Gastroesophageal sphincter (tissue), 4 donors: Measurements from ENCODE around the gene ERC1. TPM values are rescaled to one million over a fixed set of nuclear protein-coding genes. Genes with fewer than 3 reads are reported as not detected.
A peak's percentile ranks its signal among the peaks of the same experiment; 100 is the strongest.
"Not testable (repeated sequence)": the region's sequence is repeated elsewhere in the genome, so short reads cannot be mapped to it uniquely, and the experiment has no call there.

Experiments
- ATAC-seq: fragments of 150-250 bp; one replicate; pipeline ENCODE4 v1.9.1; 2016; ENCODE audit warnings: mild to moderate bottlenecking, moderate library complexity
- H3K27ac ChIP-seq, 4 donors: fragments of 200-600 bp; sonication (generic) in 3 of 4; 1 replicate in 3 of 4; 2 replicates in 1 of 4; pipeline ENCODE4 v1.5.1; 2016 to 2019
- H3K27me3 ChIP-seq: fragments of 200-600 bp; sonication (generic); one replicate; pipeline ENCODE4 v1.5.1; 2019
- H3K36me3 ChIP-seq, 2 donors: fragments of 200-600 bp; sonication (generic); one replicate each; pipeline ENCODE4 v1.5.1; 2019; ENCODE audit warnings: control low read depth in 1 of 2
- H3K4me1 ChIP-seq, 3 donors: fragments of 200-600 bp; sonication (generic); 1 replicate in 2 of 3; 2 replicates in 1 of 3; pipeline ENCODE4 v1.5.1; 2016 to 2019; ENCODE audit warnings: control low read depth in 2 of 3
- H3K4me3 ChIP-seq, 2 donors: fragments of 200-600 bp; sonication (generic); one replicate each; pipeline ENCODE4 v1.5.1; 2019; ENCODE audit warnings: mild to moderate bottlenecking in 1 of 2, moderate library complexity in 1 of 2
- H3K9me3 ChIP-seq, 3 donors: fragments of 200-600 bp; sonication (generic); one replicate each; pipeline ENCODE4 v1.5.1; 2017 to 2019; ENCODE audit warnings: control low read depth in 2 of 3
- CTCF ChIP-seq, 4 experiments: fragments of 200-600 bp in 2 of 4; fragments of 450-650 bp in 2 of 4; sonication (generic) in 1 of 4; IDR thresholded peaks; one replicate each; pipeline ENCODE4 v1.5.1; 2017 to 2019; ENCODE audit warnings: antibody characterized with exemption in 4 of 4, mild to moderate bottlenecking in 2 of 4, moderate library complexity in 2 of 4
- EP300 ChIP-seq: sonication (generic); formaldehyde crosslinking; IDR thresholded peaks from one replicate; pipeline ENCODE4 v1.6.1; 2017; ENCODE audit warnings: antibody characterized with exemption, mild to moderate bottlenecking
- POLR2A ChIP-seq, 2 donors: fragments of 450-650 bp; IDR thresholded peaks; one replicate each; pipeline ENCODE4 v1.6.1; 2017; ENCODE audit warnings: antibody characterized with exemption in 2 of 2, mild to moderate bottlenecking in 2 of 2, moderate library complexity in 1 of 2
- POLR2AphosphoS5 ChIP-seq: sonication (generic); formaldehyde crosslinking; IDR thresholded peaks from one replicate; pipeline ENCODE4 v1.6.1; 2017; ENCODE audit warnings: antibody characterized with exemption
- WGBS, 2 donors: methylation state at CpG; one replicate each; pipeline ENCODE4 v1.1.5; 2018; ENCODE audit warnings: low coverage in 1 of 2; 5-methylcytosine and 5-hydroxymethylcytosine counted together
- total RNA-seq, 4 donors: library from RNA; depleted of rRNA; stranded (reverse); fragments of >200 nt; gene quantifications; one replicate each; pipeline ENCODE4 v1.1.0, GENCODE V29; 2016

The ERC1 gene
- total RNA-seq, 4 donors from 2014 or later, result 38.3 to 80.2 (median 58.4) TPM

DNA sequence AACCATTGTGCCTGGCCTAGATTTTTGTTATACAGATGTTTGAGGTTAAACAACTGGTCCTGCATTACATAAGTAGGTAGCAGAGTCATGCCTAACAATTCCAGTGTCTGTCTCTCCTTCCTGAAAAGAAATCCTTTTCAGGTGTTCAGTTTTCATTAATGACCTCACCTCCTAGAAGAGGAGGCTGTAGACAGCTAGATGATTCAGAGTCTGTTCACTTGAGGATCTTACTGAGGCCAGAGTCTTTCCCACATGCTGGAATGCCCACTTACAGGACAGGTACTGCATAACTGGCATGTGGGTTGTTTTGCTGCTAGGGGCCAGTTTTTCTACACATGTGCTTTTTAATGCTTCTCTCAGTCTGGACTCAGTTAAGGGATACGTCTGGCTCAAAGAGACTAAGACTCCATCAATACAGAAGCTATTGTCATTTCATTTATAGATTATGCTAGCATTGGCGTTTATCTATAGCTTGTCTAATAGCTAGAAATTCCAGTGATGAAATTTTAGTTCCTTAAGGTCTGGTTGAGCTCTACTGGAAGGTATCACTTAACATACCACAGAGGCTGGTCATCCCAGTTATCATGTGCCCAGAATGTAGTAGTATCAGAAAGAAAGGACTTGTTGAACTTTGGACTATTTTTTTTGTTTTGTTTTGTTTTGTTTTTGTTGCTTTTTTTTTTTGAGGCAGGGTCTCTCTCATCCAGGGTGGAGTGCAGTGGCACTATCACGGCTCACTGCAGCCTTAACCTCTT, 206.4 kb downstream of the ERC1 start:
- Histone ChIP-seq H3K36me3 (peaks cover 0 to 12% of the 10 kb centered on the region in 2 donors), H3K4me1 (peaks cover 0 to 9% (median 0%) of the 10 kb centered on the region in 3 donors), H3K9me3 (no peaks in the 10 kb centered on the region), H3K27ac (no peak overlapping the region), H3K27me3 (no peaks in the 10 kb centered on the region), H3K4me3 (no peak overlapping the region)
- no peak for ATAC-seq
- 95 to 97% methylated on average over 3 of the region's 3 CpGs for WGBS, 2 donors
- no peak for TF ChIP-seq CTCF (IDR thresholded peaks at IDR 0.05)
- TF ChIP-seq POLR2A (IDR thresholded peaks at IDR 0.05), result no peak
- TF ChIP-seq POLR2AphosphoS5, result no peak
- TF ChIP-seq EP300, result no peak

DNA sequence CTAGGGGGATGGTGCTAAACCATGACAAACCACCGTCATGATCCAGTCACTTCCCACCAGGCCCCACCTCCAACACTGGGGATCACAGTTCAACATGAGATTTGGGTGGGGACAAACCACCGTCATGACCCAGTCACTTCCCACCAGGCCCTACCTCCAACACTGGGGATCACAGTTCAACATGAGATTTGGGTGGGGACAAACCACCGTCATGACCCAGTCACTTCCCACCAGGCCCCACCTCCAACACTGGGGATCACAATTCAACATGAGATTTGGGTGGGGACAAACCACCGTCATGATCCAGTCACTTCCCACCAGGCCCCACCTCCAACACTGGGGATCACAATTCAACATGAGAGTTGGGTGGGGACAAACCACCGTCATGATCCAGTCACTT, 207.8 kb downstream of the ERC1 start:
- not testable (repeated sequence) for ATAC-seq, H3K4me3 ChIP-seq, H3K27me3 ChIP-seq, H3K27ac ChIP-seq, H3K9me3 ChIP-seq
- peaks cover 0 to 12% of the 10 kb centered on the region in 2 donors for H3K36me3 ChIP-seq
- peaks cover 0 to 15% (median 0%) of the 10 kb centered on the region in 3 donors for H3K4me1 ChIP-seq
- 67 to 90% methylated on average over 2 to 3 of the region's 5 CpGs for WGBS, 2 donors

- Histone ChIP-seq H3K27me3 (no peaks in the 10 kb centered on the region), H3K4me1 (peaks cover 0 to 22% (median 0%) of the 10 kb centered on the region in 3 donors), H3K36me3 (peaks cover 0 to 12% of the 10 kb centered on the region in 2 donors), H3K27ac (no peak overlapping the region), H3K4me3 (no peak overlapping the region), H3K9me3 (no peaks in the 10 kb centered on the region)
- ATAC-seq, result peak; percentile 48
- TF ChIP-seq POLR2AphosphoS5 (peak; percentile 8), EP300 (no peak)
These were observed 208.7 kb downstream of the ERC1 start for GRCh38 chr12:1199700-1200099.

DNA sequence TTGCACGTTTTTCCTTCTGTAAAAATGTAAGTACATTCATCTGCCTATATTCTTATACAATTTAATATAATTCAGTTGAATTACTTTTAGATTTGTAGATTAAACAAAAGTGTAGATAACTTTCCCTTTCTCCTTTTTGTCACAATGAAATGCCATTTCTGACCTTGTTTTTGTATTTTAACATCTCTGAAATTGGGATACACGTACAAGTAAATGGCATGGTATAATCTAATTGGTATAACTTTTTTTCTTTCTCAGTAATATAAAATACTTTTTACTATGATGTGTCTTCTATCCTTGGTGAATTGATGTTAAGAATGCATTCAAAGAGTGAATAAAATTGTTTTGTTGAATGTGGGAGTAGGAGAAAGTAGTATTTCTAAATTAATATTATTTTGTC, 210.0 kb downstream of the ERC1 start:
- no peak for ATAC-seq
- Histone ChIP-seq H3K4me1 (peaks cover 0 to 33% (median 0%) of the 10 kb centered on the region in 3 donors), H3K4me3 (no peak overlapping the region), H3K27me3 (no peaks in the 10 kb centered on the region), H3K27ac (no peak overlapping the region), H3K36me3 (peaks cover 0 to 11% of the 10 kb centered on the region in 2 donors), H3K9me3 (no peaks in the 10 kb centered on the region)
- TF ChIP-seq POLR2A (IDR thresholded peaks at IDR 0.05), result no peak
- no peak for TF ChIP-seq EP300
- no peak for TF ChIP-seq CTCF (IDR thresholded peaks at IDR 0.05)
- TF ChIP-seq POLR2AphosphoS5, result no peak
- WGBS, 2 donors, result 75 to 79% methylated on average over 2 of the region's 2 CpGs

DNA sequence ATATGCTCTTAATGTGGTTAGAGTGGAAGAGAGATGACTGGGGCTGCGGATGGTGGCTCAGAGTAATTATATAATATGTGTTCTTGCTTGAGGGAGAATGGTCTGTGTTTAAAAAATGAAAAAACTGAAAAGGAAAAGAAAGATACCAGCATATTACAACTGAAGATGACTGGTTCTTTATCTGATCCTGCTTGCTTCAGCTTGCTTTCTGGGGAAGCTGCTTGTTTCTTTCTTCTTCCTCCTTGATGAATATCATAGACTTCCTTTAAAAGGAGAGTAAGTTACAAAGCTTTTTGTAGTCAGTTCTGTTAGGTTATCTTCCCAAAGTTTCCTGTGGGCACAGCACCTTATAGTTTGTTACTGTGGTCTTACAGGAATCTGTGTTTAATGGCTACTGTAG, 210.9 kb downstream of the ERC1 start:
- Histone ChIP-seq H3K9me3 (no peaks in the 10 kb centered on the region), H3K36me3 (peaks cover 0 to 5% of the 10 kb centered on the region in 2 donors), H3K4me1 (peaks cover 0 to 39% (median 0%) of the 10 kb centered on the region in 3 donors), H3K27ac (no peak overlapping the region), H3K4me3 (no peak overlapping the region), H3K27me3 (no peaks in the 10 kb centered on the region)
- TF ChIP-seq POLR2AphosphoS5 (no peak), CTCF (IDR thresholded peaks at IDR 0.05) (no peak), POLR2A (IDR thresholded peaks at IDR 0.05) (no peak), EP300 (no peak)
- WGBS, 2 donors, result 81 to 85% methylated on average over 1 of the region's 1 CpG
- ATAC-seq, result no peak

DNA sequence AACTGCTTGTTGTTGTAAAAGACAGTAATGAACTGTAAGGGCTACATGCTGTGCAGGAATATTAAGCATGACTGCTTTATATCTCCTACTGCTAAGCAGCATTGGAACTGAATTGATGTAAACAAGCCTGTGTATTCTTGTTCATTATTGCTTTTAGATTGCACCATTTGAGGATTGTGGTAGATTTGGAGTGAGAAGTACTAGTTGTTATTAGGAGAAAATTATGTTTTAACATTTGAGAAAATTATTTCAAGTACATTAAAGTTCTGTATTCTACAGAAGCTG, 212.7 kb downstream of the ERC1 start:
- TF ChIP-seq CTCF (IDR thresholded peaks at IDR 0.05), result no peak
- TF ChIP-seq EP300, result no peak
- TF ChIP-seq POLR2AphosphoS5, result no peak
- TF ChIP-seq POLR2A (IDR thresholded peaks at IDR 0.05), result no peak
- no peak for ATAC-seq

More for the DNA sequence above, 212.7 kb downstream of the ERC1 start:
- Histone ChIP-seq H3K27ac (peak overlapping the region in 1 of 4 donors; percentile 49), H3K4me3 (no peak overlapping the region), H3K36me3 (no peaks in the 10 kb centered on the region), H3K27me3 (no peaks in the 10 kb centered on the region), H3K9me3 (no peaks in the 10 kb centered on the region), H3K4me1 (peaks cover 0 to 39% (median 0%) of the 10 kb centered on the region in 3 donors)
